ENCODE measurements around the gene SEC31B. TPM values are rescaled to one million over a fixed set of nuclear protein-coding genes. Genes with fewer than 3 reads are reported as not detected.

Gene SEC31B
- total RNA-seq, 4 donors from 2014 or later, result 9.3 to 36.9 (median 12.7) TPM

DNA sequence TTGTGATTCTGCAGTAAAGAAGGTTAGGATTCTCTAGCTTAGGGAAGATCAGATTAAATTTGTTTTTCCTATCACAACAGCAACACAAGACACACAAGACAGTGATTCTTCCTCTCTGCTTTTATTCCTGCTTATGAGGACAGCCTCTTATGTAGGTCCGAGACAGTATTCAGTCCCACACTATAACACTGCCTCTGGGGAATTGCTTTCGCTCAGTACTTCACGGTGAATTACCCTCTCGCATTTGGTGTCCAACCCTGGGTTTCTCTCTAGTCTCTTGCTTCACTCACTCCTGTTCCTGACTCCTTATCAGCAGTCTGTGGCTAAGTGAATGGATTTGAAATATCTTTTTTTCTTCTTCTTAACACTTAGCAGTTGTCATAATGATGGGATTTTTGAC is 17.8 kb upstream of the SEC31B start:
- peaks cover 46% of the 10 kb centered on the region for H3K36me3 ChIP-seq
- H3K4me1 ChIP-seq, result peaks cover 28% of the 10 kb centered on the region
- no peaks in the 10 kb centered on the region for H3K9me3 ChIP-seq
- TF ChIP-seq POLR2A (IDR thresholded peaks at IDR 0.05) (no peak), EP300 (IDR thresholded peaks at IDR 0.05) (no peak), POLR2AphosphoS5 (IDR thresholded peaks at IDR 0.05) (no peak)
- TF ChIP-seq, protein P1, sequence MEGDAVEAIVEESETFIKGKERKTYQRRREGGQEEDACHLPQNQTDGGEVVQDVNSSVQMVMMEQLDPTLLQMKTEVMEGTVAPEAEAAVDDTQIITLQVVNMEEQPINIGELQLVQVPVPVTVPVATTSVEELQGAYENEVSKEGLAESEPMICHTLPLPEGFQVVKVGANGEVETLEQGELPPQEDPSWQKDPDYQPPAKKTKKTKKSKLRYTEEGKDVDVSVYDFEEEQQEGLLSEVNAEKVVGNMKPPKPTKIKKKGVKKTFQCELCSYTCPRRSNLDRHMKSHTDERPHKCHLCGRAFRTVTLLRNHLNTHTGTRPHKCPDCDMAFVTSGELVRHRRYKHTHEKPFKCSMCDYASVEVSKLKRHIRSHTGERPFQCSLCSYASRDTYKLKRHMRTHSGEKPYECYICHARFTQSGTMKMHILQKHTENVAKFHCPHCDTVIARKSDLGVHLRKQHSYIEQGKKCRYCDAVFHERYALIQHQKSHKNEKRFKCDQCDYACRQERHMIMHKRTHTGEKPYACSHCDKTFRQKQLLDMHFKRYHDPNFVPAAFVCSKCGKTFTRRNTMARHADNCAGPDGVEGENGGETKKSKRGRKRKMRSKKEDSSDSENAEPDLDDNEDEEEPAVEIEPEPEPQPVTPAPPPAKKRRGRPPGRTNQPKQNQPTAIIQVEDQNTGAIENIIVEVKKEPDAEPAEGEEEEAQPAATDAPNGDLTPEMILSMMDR (IDR thresholded peaks at IDR 0.05), result no peak
- H3K27me3 ChIP-seq, result no peaks in the 10 kb centered on the region
- no peak overlapping the region for H3K4me3 ChIP-seq
- no peak for DNase-seq (ENCODE audit: low spot score in 2 of 2)
- H3K27ac ChIP-seq, result no peak overlapping the region
- WGBS, result 81% methylated on average over 4 of the region's 4 CpGs

DNA sequence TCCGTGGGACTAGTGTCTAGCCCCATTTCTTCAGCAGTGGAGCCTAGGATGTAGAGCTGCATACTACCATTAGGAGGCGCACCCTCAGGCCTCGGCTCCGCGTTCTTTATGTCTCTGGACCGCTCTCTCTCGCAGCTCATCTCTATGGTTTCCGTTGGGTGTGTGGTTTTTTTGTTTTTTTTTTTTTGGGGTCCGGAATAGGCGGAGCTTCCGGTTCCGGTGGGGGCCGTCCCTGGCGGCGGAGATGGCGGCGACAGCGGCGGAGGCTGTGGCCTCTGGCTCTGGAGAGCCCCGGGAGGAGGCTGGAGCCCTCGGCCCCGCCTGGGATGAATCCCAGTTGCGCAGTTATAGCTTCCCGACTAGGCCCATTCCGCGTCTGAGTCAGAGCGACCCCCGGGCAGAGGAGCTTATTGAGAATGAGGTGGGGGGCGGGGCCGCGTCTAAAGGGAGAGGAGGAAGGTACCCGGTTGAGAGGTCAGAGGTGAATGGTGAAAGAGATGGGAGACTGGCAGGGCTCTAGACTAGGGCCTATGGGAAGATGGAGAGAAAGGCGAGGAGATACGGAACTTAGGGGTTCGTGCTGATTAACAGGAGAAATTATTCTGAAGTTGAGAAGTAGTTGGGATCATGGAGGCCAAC is 16.2 kb upstream of the SEC31B start, which contains the start of gene HIF1AN:
Gene HIF1AN (plus strand): TSS at position 229 of the 639 bp plus-strand sequence. CDS start 16 bp downstream, at position 245.
- Histone ChIP-seq H3K27ac (peak within 1 kb of the TSS; percentile 64), H3K9me3 (no peaks in the 10 kb centered on the region), H3K4me1 (peaks cover 28% of the 10 kb centered on the region), H3K27me3 (no peaks in the 10 kb centered on the region), H3K36me3 (peaks cover 30% of the 10 kb centered on the region), H3K4me3 (peak within 1 kb of the TSS; percentile 73)
- peak; percentile 92 to 95 for DNase-seq (ENCODE audit: low spot score in 2 of 2)
- under 1% methylated on average over 35 of the region's 35 CpGs for WGBS
- TF ChIP-seq POLR2A (IDR thresholded peaks at IDR 0.05) (peak in 1 of 2 donors; percentile 74), EP300 (IDR thresholded peaks at IDR 0.05) (no peak), POLR2AphosphoS5 (IDR thresholded peaks at IDR 0.05) (peak in 1 of 3 donors; percentile 63)
- TF ChIP-seq, protein P1 (IDR thresholded peaks at IDR 0.05), result peak; percentile 88 to 96

DNA sequence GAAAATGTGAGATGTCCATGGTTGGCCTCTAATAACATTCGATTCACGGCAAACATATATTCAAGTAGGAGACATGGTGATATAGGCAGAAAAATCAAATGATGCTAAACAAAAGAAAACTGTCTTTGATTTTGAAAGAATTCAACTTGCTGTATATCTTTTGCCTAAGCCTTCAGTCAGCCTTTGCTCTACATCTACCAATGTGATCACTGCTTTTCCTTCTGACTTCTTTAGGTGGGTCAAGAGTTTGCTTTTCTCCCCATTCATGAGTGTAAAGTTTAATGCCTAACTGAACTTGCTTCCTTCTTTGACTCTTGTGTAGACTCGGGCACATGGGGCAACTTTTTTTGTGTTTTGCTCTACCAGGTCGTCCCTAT is 15.7 kb upstream of the SEC31B start:
- no peaks in the 10 kb centered on the region for H3K9me3 ChIP-seq
- no peak overlapping the region for H3K27ac ChIP-seq
- no peaks in the 10 kb centered on the region for H3K27me3 ChIP-seq
- H3K4me1 ChIP-seq, result peaks cover 28% of the 10 kb centered on the region
- no peak for DNase-seq (ENCODE audit: low spot score in 2 of 2)
- peaks cover 25% of the 10 kb centered on the region for H3K36me3 ChIP-seq
- WGBS, result 48% methylated on average over 4 of the region's 4 CpGs
- peak overlapping the region; percentile 73 for H3K4me3 ChIP-seq
- no peak for TF ChIP-seq EP300 (IDR thresholded peaks at IDR 0.05)
- no peak for TF ChIP-seq POLR2A (IDR thresholded peaks at IDR 0.05)
- TF ChIP-seq, protein P1 (IDR thresholded peaks at IDR 0.05), result no peak
- no peak for TF ChIP-seq POLR2AphosphoS5 (IDR thresholded peaks at IDR 0.05)

DNA sequence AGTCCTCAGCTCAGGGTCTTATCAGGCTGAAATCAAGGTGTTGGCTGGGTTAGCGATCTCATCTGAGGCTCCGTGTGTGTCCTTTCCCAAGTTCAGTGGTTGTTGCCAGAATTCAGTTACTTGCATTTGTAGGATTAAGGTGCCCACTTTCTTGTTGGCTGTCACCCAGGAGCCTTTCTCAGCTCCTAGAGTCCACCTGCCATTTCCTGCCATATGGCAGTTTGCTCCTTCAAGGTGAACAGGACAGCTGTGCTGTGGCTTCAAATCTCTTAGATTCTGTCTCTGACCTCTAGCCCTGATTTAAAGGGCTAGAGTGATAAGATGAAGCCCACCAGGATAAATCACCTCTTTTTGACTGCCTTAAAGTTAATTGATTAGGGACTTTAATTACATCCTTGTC is 15.1 kb upstream of the SEC31B start:
- WGBS, result 92% methylated on average over 2 of the region's 2 CpGs
- Histone ChIP-seq H3K36me3 (peaks cover 19% of the 10 kb centered on the region), H3K4me1 (peaks cover 33% of the 10 kb centered on the region), H3K9me3 (no peaks in the 10 kb centered on the region), H3K27ac (no peak overlapping the region), H3K4me3 (no peak overlapping the region), H3K27me3 (no peaks in the 10 kb centered on the region)
- DNase-seq (ENCODE audit: low spot score in 2 of 2), result peak in 1 of 2 donors; percentile 8
- TF ChIP-seq POLR2AphosphoS5 (IDR thresholded peaks at IDR 0.05), result no peak
- no peak for TF ChIP-seq POLR2A (IDR thresholded peaks at IDR 0.05)
- TF ChIP-seq, protein P1 (IDR thresholded peaks at IDR 0.05), result no peak
- no peak for TF ChIP-seq EP300 (IDR thresholded peaks at IDR 0.05)

DNA sequence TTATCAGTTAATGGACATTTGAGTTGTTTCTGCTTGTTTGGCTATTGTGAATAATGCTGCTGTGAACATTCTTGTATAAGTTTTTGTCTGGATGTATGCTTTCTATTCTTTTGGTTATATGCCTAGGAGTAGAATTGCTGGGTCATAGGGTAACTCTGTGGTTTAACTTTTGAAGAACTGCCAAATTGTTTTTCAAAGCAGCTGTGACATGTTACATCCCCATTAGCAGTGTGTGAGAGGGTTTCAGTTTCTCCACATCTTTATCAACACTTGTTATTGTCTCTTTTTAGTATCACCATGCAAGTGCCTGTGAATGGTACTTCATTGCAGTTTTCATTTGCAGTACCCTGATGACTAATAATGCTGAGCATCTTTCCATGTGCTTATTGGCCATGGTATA is 12.1 kb upstream of the SEC31B start:
- peaks cover 3% of the 10 kb centered on the region for H3K36me3 ChIP-seq
- H3K4me1 ChIP-seq, result peaks cover 38% of the 10 kb centered on the region
- H3K27me3 ChIP-seq, result no peaks in the 10 kb centered on the region
- H3K4me3 ChIP-seq, result no peak overlapping the region
- DNase-seq (ENCODE audit: low spot score in 2 of 2), result no peak
- TF ChIP-seq POLR2A (IDR thresholded peaks at IDR 0.05), result no peak
- no peak for TF ChIP-seq EP300 (IDR thresholded peaks at IDR 0.05)
- no peak for TF ChIP-seq POLR2AphosphoS5 (IDR thresholded peaks at IDR 0.05)
- TF ChIP-seq, protein P1 (IDR thresholded peaks at IDR 0.05), result no peak
- no peaks in the 10 kb centered on the region for H3K9me3 ChIP-seq
- H3K27ac ChIP-seq, result no peak overlapping the region

All from suprapubic skin (tissue), 4 donors.